Activated T-cell treated with anti-CD3 and anti-CD28 coated beads, Interleukin-2, amount 50 U/mL, for 72 hours (primary cell): ENCODE results near the gene CREG2. TPM values are rescaled to one million over a fixed set of nuclear protein-coding genes. Genes with fewer than 3 reads are reported as not detected.

Experiments used
- ATAC-seq, 2 donors: fragments of 150-1000 bp; cut with Tn5 transposase; replicated peaks in 1 of 2; 2 replicates each; pipeline ENCODE4 v1.10.0; 2021; ENCODE audit warnings: moderate library complexity in 2 of 2, mild to moderate bottlenecking in 1 of 2
- DNase-seq, 2 donors: peaks; one replicate each; pipeline ENCODE4 v3.0.0; 2021 to 2022; ENCODE audit warnings: mixed read lengths in 1 of 2
- H3K27ac Mint-ChIP-seq: one replicate; pipeline ENCODE4 v1.8.0; 2022; ENCODE audit warnings: mild to moderate bottlenecking, moderate library complexity, mixed read lengths
- H3K27me3 Mint-ChIP-seq: one replicate; pipeline ENCODE4 v1.8.0; 2022; ENCODE audit warnings: low read depth, mixed read lengths
- H3K36me3 Mint-ChIP-seq, 2 donors: one replicate each; pipeline ENCODE4 v1.8.0; 2022; ENCODE audit warnings: mixed read lengths in 2 of 2, mild to moderate bottlenecking in 1 of 2; ENCODE audit not compliant: insufficient read depth in 2 of 2
- H3K4me1 Mint-ChIP-seq: one replicate; pipeline ENCODE4 v1.8.0; 2022; ENCODE audit warnings: low read depth, mixed read lengths
- H3K4me3 Mint-ChIP-seq, 2 donors: one replicate each; pipeline ENCODE4 v1.8.0; 2022; ENCODE audit warnings: mild to moderate bottlenecking in 2 of 2, mixed read lengths in 2 of 2, moderate library complexity in 2 of 2
- H3K9me3 Mint-ChIP-seq, 2 donors: one replicate each; pipeline ENCODE4 v1.8.0; 2022; ENCODE audit warnings: mixed read lengths in 2 of 2
- total RNA-seq, 2 donors: library from RNA; stranded (reverse); gene quantifications; one replicate each; pipeline ENCODE4 v1.2.3, GENCODE V29; 2022

CREG2 gene
- total RNA-seq, 2 donors from 2014 or later: not detected

DNA sequence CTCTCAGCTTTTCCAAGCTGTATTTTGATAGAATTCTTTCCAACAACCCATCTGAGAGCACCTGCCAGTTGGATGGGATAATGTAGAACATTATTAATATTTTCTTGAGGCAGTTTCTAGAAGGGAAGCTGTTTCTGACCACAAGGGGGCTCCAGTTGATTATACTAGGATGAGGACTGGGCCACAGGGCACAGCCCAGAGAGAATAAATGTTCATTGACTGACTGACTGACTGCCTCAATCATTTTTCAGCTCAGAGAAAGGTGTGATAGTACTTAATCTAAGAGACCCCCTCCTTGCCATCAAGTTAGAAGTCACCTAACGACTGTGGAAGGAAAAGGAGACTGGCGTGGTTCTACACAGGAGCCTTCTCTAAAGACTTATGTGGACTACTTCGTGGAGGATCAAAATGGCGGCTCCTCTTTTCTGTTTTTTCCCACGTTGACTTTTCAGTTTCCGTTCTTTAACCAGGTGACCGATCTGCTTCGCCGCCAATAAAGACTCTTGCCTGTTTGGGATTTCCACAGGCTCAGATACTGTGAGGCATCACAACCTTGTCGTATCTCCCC lies 31.9 kb upstream of the CREG2 start:
- Mint-ChIP-seq H3K9me3 (no peaks in the 10 kb centered on the region), H3K4me1 (no peaks in the 10 kb centered on the region), H3K27me3 (no peaks in the 10 kb centered on the region), H3K27ac (no peak overlapping the region), H3K36me3 (no peaks in the 10 kb centered on the region), H3K4me3 (no peak overlapping the region)
- DNase-seq (peak; percentile 60 to 66), ATAC-seq (peak; percentile 58 to 75)

DNA sequence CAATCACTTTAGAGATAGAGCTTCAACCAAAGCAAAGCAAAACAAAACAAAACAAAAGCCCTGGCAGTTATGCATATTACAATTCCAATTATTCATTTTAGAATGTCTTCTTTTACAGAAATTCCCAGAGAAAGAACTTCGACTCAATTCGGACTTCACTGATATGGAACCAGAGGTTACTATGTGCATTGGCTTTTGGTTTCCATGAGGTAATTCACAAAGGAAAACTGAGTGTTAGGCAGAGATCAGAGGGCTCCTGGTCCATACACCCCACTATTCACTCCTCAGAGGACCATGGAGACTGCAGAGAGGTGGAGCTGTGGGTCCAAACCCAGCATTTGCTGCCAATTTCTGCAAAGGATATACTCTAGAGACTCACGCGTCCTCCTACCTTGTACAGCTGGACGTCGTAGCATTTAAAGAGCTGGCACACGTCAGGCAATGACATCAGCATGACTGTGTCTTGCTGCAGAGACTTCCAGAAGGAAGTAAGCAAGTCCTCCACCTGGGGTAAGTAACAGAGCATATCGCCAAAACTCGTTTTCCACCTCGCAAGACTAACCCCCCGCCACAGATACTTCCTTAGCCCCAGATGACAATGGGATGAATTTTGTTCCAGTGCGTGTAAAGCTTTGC lies 31.3 kb upstream of the CREG2 start:
- Mint-ChIP-seq H3K4me3 (no peak overlapping the region), H3K27me3 (no peaks in the 10 kb centered on the region), H3K36me3 (no peaks in the 10 kb centered on the region), H3K4me1 (no peaks in the 10 kb centered on the region), H3K9me3 (no peaks in the 10 kb centered on the region), H3K27ac (no peak overlapping the region)
- DNase-seq (no peak), ATAC-seq (peak in 1 of 2 donors; percentile 7)

DNA sequence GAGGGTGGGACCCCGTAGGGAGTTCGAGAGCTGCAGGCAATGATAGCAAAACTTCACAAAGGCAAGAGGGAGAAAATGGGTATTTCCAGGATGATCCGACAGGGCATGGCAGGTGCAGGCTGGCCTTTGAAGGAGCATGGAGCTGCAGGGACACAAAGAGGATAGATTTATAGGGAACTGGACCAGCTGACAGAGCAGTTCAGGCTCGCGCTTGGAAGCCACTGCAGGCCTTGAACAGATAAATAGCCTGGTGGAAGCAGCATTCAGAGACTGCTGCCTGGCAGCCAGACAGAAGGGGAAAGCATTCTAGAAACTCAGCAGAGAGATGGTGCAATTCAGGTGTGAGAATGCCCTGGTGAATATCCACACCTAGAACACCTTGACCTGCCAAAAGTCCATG lies 29.3 kb upstream of the CREG2 start:
- H3K9me3 Mint-ChIP-seq: no peaks in the 10 kb centered on the region
- DNase-seq (no peak), ATAC-seq (no peak)
- H3K4me1 Mint-ChIP-seq: no peaks in the 10 kb centered on the region
- no peaks in the 10 kb centered on the region for H3K27me3 Mint-ChIP-seq
- H3K36me3 Mint-ChIP-seq: no peaks in the 10 kb centered on the region
- no peak overlapping the region for H3K27ac Mint-ChIP-seq
- no peak overlapping the region for H3K4me3 Mint-ChIP-seq

DNA sequence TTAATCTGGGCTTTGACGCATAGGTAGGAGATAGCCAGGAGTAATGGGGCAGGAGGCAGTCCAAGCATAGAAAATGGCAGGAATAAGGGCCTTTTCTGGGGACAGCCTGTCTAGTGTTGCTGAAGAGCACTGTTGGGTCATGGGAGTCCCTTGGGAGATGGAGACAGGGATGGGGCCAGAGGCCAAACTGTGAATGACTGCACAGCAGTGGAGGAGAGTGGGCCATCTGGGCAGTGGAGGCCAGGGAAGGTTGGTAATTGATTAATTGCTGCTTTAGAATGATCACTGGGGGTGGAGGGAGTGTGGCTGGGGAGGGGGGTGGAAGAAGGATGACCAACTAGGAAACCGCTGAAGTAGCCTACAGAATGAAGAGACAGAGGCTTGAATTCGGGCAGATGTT lies 28.6 kb upstream of the CREG2 start:
- no peaks in the 10 kb centered on the region for H3K36me3 Mint-ChIP-seq
- H3K4me3 Mint-ChIP-seq: no peak overlapping the region
- H3K9me3 Mint-ChIP-seq: no peaks in the 10 kb centered on the region
- H3K27me3 Mint-ChIP-seq: no peaks in the 10 kb centered on the region
- H3K27ac Mint-ChIP-seq: no peak overlapping the region
- DNase-seq (no peak), ATAC-seq (no peak)
- H3K4me1 Mint-ChIP-seq: no peaks in the 10 kb centered on the region

DNA sequence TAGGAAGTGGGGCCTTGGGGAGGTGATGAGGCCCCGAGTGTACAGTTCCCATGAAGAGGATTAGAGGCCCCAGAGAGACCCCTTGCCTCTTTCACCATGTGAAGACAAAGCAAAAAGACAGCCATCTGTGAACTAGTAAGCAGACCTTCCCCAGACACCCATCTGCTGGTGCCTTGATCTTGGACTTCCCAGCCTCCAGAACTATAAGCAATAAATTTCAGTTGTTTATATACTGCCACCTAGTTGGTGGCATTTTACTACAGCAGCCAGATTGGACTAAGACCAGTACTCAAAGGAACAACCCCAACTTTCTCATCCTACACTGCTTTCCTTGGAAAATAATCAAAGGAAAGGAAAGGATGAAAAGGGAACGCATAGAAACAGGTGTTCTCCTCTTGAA lies 27.9 kb upstream of the CREG2 start:
- Mint-ChIP-seq H3K4me3 (no peak overlapping the region), H3K27ac (no peak overlapping the region), H3K36me3 (no peaks in the 10 kb centered on the region), H3K9me3 (no peaks in the 10 kb centered on the region), H3K4me1 (no peaks in the 10 kb centered on the region), H3K27me3 (peaks cover 4% of the 10 kb centered on the region)
- DNase-seq: no peak
- no peak for ATAC-seq

DNA sequence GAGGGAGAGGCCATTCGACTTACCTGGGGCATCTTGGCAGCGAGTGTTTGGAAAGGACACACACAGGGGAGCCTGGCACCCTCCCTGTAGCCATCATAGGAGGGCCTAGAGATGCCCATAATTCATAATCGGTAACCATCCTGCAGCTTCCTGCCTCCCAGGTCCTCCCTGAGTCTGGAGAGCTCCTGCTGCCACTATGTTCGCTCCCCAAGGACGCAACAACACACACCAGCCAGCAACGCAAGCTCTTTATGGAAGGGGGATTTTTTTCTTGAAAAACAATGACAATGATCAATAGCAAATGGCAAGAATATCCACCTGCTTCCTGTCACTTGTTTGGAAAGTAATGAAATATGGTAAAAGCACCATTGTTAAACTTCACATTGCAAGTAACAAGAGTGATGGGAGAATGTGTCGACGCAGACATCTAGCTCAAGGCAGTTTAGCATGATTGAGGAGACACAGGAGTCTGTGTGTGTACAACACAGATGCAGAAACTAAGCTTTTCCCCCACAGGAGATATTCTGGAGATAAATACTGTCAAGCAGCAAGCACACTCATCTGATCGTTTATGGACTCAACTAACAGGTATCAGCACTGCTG lies 24.9 kb upstream of the CREG2 start:
- H3K27ac Mint-ChIP-seq: no peak overlapping the region
- H3K36me3 Mint-ChIP-seq: no peaks in the 10 kb centered on the region
- no peak overlapping the region for H3K4me3 Mint-ChIP-seq
- H3K27me3 Mint-ChIP-seq: peaks cover 7% of the 10 kb centered on the region
- H3K9me3 Mint-ChIP-seq: no peaks in the 10 kb centered on the region
- no peak for ATAC-seq
- no peaks in the 10 kb centered on the region for H3K4me1 Mint-ChIP-seq
- DNase-seq: no peak

DNA sequence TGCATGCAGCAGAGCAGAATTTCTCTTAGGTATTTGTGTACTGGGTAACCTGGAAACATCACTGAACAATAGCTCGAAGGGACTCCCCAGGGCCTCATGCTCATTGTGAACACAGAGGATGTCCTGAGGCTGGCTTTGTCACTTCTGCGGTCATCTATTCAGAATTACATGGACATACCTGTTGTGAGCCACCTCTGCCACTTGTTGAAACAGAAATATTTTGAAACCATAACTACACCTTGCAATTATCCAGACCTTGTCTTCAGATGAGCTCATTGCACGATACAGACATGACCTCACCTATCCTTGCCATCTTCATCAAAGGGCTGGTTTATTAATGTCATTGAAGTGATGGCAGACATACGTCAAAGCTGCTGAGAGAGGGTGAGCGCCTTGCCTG lies 23.4 kb upstream of the CREG2 start:
- H3K4me3 Mint-ChIP-seq: no peak overlapping the region
- no peak overlapping the region for H3K27ac Mint-ChIP-seq
- H3K27me3 Mint-ChIP-seq: peaks cover 7% of the 10 kb centered on the region
- ATAC-seq (no peak), DNase-seq (no peak)
- no peaks in the 10 kb centered on the region for H3K9me3 Mint-ChIP-seq
- H3K36me3 Mint-ChIP-seq: no peaks in the 10 kb centered on the region
- no peaks in the 10 kb centered on the region for H3K4me1 Mint-ChIP-seq

DNA sequence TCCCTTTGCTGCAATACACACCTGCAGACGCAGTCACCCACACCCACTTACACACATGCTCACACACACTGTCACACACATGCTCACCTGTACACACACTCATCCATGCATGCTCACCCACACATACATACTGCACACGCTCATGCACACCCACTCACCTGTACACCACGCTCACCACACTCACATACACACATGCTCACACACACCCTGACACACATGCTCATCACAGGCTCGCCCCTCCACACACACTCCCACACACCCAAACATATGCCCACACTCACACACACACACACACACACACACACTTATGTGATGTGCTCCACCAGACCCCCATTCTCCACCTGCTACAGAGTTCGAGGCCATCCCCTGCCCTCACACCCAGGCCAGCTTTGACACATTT lies 22.8 kb upstream of the CREG2 start:
- Mint-ChIP-seq H3K36me3 (no peaks in the 10 kb centered on the region), H3K4me3 (no peak overlapping the region), H3K27me3 (peaks cover 7% of the 10 kb centered on the region), H3K4me1 (no peaks in the 10 kb centered on the region), H3K27ac (no peak overlapping the region), H3K9me3 (no peaks in the 10 kb centered on the region)
- DNase-seq: no peak
- no peak for ATAC-seq

DNA sequence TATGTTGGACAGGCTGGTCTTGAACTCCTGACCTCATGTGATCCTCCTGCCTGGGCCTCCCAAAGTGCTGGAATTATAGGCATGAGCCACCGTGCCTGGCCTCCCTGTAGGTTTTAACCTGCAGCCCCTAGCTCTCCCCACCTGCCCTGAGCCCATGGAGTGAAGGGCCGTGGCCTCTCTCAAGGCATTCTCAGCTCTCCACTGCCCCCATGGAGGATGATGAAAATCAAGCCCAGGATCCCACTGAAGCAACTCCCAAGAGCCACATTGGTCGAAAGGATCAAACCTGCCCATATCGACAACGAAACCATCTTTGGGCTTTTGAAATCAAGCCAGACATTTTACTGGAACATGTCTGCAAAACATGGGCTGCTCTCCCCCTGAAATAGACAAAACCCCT lies 22.4 kb upstream of the CREG2 start:
- no peaks in the 10 kb centered on the region for H3K4me1 Mint-ChIP-seq
- DNase-seq: no peak
- no peak overlapping the region for H3K4me3 Mint-ChIP-seq
- H3K36me3 Mint-ChIP-seq: no peaks in the 10 kb centered on the region
- H3K9me3 Mint-ChIP-seq: no peaks in the 10 kb centered on the region
- ATAC-seq: no peak
- H3K27ac Mint-ChIP-seq: no peak overlapping the region
- peaks cover 7% of the 10 kb centered on the region for H3K27me3 Mint-ChIP-seq

DNA sequence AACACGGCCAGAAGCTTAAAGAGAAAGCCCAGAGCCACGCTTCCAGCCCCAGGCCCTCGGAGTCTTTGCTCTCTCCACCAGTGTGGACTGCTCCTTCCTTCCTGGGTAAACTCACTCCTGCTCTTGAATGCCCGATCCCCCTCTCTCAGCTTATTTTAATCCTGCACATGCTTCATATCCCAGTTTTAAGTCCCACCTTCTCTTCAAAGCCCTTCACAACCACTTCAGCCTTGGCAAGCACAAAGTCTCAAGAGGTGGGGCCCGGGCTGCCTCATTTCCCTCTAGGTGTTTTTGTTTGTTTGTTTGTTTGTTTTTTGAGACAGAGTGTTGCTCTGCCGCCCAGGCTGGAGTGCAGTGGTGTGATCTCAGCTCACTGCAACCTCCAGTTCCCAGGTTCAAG lies 21.6 kb upstream of the CREG2 start:
- no peak overlapping the region for H3K27ac Mint-ChIP-seq
- DNase-seq: no peak
- H3K27me3 Mint-ChIP-seq: peaks cover 7% of the 10 kb centered on the region
- no peaks in the 10 kb centered on the region for H3K9me3 Mint-ChIP-seq
- no peak overlapping the region for H3K4me3 Mint-ChIP-seq
- H3K36me3 Mint-ChIP-seq: no peaks in the 10 kb centered on the region
- no peak for ATAC-seq
- no peaks in the 10 kb centered on the region for H3K4me1 Mint-ChIP-seq

DNA sequence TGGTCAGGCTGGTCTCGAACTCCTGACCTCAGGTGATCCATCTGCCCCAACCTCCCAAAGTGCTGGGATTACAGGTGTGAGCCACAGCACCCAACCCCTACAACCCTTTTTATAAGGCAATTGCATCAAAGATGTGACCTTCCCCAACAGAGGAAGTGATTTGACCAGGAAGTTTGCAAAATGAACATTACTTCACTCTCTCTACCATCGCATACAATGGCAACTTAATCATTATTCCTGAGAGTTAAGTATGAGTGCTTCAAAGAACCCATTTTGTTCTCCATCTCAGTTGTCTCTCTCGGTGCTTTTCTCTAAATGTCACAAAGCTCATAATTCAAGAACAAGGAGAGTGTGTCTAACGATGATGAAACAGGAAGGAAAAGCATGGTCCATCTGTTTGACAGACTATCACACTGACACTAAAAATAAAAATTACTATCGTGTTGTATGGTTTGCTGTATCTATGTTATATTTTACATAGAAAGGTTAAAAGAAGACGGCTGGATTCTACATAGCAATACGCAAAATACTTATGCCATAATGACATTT lies 18.1 kb upstream of the CREG2 start:
- Mint-ChIP-seq H3K4me1 (peaks cover 10% of the 10 kb centered on the region), H3K27me3 (peaks cover 12% of the 10 kb centered on the region), H3K36me3 (no peaks in the 10 kb centered on the region), H3K4me3 (no peak overlapping the region), H3K27ac (no peak overlapping the region), H3K9me3 (no peaks in the 10 kb centered on the region)
- no peak for ATAC-seq
- DNase-seq: no peak

DNA sequence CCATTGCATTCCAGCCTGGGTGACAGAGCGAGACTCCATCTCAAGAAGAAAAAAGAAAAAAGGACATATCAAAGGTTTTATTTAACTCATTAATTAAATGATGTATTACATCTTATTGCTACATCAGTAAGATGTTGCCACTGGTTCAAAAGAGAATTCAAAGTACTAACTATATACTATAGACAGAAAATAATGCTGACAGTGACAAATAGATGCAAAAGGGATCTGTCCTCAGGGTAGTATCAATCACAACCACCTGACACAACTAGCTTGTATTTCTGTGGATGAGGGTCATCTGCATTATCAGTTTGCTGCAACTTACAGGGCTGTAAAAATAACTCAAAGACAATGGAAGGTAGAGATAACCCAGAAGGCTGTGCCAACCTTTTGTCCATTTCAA lies 16.4 kb upstream of the CREG2 start:
- Mint-ChIP-seq H3K27me3 (peaks cover 17% of the 10 kb centered on the region), H3K4me3 (no peak overlapping the region), H3K27ac (no peak overlapping the region), H3K4me1 (peaks cover 14% of the 10 kb centered on the region), H3K9me3 (no peaks in the 10 kb centered on the region), H3K36me3 (no peaks in the 10 kb centered on the region)
- ATAC-seq (no peak), DNase-seq (no peak)

DNA sequence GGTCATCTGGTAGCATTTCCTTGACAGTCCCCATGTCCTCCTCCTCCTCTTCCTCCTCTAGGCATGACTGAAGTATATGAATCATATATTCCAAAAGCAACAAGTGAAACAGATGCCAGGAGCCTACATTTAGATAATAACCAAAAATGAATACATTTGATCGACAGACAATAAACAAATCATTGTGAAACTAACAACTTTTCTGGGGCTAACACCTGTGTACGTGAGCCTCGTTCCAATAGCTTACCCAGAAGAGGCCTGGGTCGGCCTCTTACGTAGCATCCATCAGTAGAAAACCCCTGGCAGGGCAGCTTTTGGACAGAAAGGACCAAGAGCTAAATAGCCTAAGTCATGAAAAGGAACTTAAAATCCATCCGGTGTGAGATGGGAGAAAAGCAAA lies 15.3 kb upstream of the CREG2 start:
- no peak for DNase-seq
- H3K9me3 Mint-ChIP-seq: no peaks in the 10 kb centered on the region
- peaks cover 23% of the 10 kb centered on the region for H3K4me1 Mint-ChIP-seq
- H3K27me3 Mint-ChIP-seq: peaks cover 24% of the 10 kb centered on the region
- ATAC-seq: no peak
- no peak overlapping the region for H3K4me3 Mint-ChIP-seq
- H3K36me3 Mint-ChIP-seq: no peaks in the 10 kb centered on the region
- no peak overlapping the region for H3K27ac Mint-ChIP-seq

DNA sequence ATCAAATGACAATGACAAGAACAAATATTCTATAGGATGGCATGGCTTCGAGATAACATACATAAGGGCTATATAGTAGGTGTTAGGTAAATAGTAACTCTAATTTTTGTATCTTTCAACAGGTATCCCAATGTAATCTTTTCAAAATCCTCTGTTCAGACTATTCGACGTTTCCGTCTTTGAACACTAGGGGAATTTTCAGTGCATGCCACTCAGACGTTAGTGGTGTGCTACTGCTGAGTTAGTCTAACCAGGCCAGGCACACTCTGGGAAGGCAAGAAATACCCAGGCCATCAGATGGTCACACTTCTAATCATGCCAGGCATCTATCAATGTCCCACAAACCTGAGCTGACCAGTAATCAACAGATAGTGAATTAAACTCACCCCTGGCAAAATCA lies 14.6 kb upstream of the CREG2 start:
- H3K27me3 Mint-ChIP-seq: peaks cover 31% of the 10 kb centered on the region
- DNase-seq (no peak), ATAC-seq (no peak)
- H3K27ac Mint-ChIP-seq: no peak overlapping the region
- H3K9me3 Mint-ChIP-seq: no peaks in the 10 kb centered on the region
- no peaks in the 10 kb centered on the region for H3K36me3 Mint-ChIP-seq
- H3K4me1 Mint-ChIP-seq: peaks cover 23% of the 10 kb centered on the region
- no peak overlapping the region for H3K4me3 Mint-ChIP-seq
